ENCODE results near the gene TLN1. TPM values are rescaled to one million over a fixed set of nuclear protein-coding genes. Genes with fewer than 3 reads are reported as not detected.

Gene TLN1
- total and polyA plus RNA-seq, 2 of the 8 experiments (the other 6 are each of a cell fraction or from before 2014, with no cell fraction given), result 28.1 to 90.1 TPM

DNA sequence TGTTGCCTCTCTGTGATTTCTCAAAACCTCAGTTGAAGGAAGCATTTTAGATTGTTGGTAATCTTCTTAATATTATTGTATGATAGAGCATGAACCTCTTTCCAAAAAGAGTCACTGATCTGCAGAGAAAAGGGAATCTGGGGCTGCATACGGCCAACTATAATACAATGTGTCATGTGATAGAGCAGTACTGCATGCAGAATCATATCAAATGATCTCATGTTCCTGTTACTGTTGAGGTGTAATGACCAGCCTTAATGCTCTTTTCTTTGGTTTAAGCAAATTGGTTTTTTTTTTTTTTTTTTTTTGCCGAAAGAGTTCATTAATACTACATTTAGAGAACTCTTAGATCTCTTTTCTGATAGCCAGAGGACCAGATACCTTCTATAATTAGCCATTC, 35.0 kb upstream of the TLN1 start (continued):
- no peak for TF ChIP-seq RXRA (IDR thresholded peaks at IDR 0.05; ENCODE audit: insufficient read depth, low read depth, low read length)
- TF ChIP-seq RNF2 (IDR thresholded peaks at IDR 0.05; ENCODE audit: borderline replicate concordance, low read depth, low read length, missing control alignments, poor library complexity, severe bottlenecking), result no peak
- TF ChIP-seq SP1 (IDR thresholded peaks at IDR 0.05; ENCODE audit: low read depth, low read length), result no peak
- TF ChIP-seq GTF2F1 (IDR thresholded peaks at IDR 0.05; ENCODE audit: borderline replicate concordance, low read depth, low read length), result no peak
- TF ChIP-seq POLR2A (IDR thresholded peaks at IDR 0.05; ENCODE audit: control extremely low read depth in 1 of 2, low read depth in 2 of 2, low read length in 2 of 2), result no peak
